GM19467 (cell line): ENCODE results near the gene NMUR1.
"Not testable (repeated sequence)": the region's sequence is repeated elsewhere in the genome, so short reads cannot be mapped to it uniquely, and the experiment has no call there.

Experiments used
- ATAC-seq: cut with Tn5 transposase; IDR thresholded peaks from one replicate; pipeline ENCODE4 v1.9.1; 2021; ENCODE audit warnings: mild to moderate bottlenecking, moderate library complexity; ENCODE audit not compliant: unreplicated experiment

Gene NMUR1

GRCh38 chr2:231530099-231531011, at the start of gene NMUR1:
NMUR1 (minus strand) TSS chr2:231530445; CDS start chr2:231530361, 84 bp downstream.
- no peak for ATAC-seq

GRCh38 chr2:231579560-231579959, 49.3 kb upstream of the NMUR1 start:
- no peak for ATAC-seq

GRCh38 chr2:231578655-231579054, 48.4 kb upstream of the NMUR1 start:
- ATAC-seq = not testable (repeated sequence)

DNA sequence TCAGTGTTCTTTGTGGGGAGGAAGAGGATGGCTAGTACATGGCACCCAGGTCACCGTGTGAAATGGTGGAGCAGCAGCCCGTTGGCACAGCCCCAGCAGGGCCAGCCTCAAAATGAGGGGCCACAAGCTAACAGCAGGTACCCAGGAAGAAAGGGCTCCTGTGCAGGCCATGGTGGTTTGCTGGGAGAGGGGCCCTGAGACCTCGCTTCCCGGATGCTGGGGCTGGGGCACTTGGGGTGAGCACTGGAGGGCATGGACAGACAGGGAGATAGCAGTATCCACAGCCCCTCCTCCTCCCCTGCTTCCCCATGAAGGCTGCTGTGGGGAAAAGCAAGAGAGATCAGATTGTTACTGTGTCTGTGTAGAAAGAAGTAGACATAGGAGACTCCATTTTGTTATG, 46.2 kb upstream of the NMUR1 start:
- ATAC-seq = no peak

DNA sequence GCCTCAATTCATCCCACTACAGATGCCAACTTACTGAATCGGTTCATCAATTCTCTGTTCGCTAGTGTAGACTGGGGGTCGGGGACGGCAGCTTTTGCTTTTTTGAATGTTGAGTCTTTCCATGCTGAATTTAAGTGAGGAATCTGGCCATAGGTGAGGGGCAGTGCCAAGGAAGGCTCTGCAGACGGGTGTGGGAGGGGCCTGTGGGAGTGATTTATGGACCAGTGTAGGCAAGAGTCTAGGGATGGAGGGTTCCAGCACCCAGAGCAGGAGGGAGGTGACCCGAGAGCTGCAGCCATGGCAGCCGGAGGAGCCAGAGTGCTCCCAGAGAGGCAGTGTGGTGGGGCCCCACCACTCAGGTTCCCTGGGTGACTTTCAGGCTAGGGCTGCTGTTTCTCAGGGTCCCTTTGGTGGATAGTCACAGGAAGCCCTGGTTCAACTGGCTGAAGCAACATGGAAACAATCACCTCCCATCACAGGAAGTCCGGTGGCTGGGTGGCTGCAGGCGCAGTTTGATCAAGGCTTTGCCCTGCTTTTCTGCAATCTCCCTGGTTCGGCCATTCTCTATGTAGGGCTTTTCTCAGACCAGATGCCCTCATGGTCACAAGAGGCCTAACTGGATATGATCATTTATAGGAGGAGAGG, 45.5 kb upstream of the NMUR1 start:
- no peak for ATAC-seq

GRCh38 chr2:231573698-231574421, 43.6 kb upstream of the NMUR1 start:
- ATAC-seq = no peak

- no peak for ATAC-seq
These were observed 42.9 kb upstream of the NMUR1 start for GRCh38 chr2:231573096-231573495.

- no peak for ATAC-seq
These were observed 41.5 kb upstream of the NMUR1 start for GRCh38 chr2:231571661-231572191.

- not testable (repeated sequence) for ATAC-seq
These were observed 40.7 kb upstream of the NMUR1 start for GRCh38 chr2:231570915-231571314.

DNA sequence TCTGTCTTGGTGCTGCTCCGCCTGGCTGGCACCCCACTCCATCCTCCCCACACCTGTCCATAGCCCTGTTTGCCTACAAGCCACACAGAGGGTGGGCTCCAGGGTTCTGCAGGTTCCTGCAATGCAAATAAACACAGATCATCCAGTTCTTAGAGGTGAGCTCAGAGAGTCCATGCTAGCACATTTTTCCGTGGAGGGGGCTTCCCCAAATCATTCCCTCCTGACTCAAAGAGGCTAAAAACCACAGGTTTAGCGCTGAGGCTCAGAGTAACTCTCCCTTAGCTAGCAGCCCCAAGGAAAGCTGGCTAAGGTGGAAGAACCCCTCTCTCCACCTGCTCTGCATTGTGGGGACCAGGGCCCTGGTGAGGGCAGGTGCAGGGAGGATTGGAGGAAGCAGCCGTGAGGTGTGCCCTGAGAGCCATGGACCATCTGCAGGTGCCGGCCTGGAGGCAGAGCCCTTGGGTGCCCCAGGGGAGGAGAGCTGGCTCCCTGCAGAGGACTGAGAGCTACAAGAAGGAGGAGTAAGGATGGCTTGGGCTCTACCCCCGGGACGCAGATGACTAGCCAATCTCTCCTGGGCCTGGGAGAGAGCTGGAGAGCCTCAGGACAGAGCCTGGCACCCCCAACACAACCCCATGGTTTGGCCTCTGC, 38.7 kb upstream of the NMUR1 start:
- no peak for ATAC-seq

DNA sequence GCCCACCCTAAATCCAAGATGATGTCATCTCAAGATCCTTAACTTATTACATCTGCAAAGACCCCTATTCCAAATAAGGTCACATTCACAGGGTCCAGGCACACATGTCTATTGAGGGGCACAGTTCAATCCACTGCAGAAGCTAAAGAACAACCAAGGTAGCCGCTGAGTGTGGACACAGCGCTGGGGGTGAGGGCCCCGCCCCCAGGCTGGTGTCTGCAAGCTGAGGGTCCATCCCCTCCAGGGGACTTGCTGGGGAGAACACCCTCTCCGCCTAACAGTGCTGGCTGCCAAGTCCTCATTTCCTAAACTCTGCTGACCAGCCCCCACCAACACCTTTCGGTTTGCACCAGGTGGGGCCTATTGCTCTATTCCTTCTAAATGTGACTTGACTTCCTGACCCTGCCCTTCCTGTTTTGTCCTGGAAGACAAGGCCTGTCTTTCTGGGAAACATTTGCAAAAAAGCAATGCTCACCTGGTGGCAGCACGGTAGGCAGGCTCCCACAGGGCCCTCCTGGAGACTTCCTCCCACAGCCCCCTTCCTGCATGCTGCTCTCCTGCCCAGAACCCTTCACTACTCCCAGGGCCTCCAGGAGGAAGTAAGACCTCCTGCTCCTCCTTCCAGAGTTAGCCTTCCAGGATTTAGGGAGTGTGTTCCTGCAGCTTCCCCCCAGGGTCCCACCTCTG, 38.0 kb upstream of the NMUR1 start:
- no peak for ATAC-seq

DNA sequence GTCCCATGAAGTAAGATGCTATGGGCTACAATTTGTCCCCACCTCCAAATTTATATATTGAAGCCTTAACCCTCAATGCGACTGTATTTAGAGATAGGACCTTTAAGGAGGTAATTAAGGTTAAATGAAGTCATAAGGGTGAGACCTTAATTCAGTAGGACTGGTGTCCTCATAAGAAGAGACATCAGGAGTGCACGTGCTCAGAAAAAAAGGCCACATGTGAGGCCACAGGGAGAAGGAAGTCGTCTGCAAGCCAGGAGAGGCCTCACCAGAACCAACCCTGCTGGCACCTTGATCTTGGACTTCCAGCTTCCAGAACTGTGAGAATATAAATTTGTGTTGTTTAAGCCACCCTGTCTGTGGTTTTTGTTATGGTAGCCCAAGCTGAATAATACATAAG, 36.9 kb upstream of the NMUR1 start:
- no peak for ATAC-seq

DNA sequence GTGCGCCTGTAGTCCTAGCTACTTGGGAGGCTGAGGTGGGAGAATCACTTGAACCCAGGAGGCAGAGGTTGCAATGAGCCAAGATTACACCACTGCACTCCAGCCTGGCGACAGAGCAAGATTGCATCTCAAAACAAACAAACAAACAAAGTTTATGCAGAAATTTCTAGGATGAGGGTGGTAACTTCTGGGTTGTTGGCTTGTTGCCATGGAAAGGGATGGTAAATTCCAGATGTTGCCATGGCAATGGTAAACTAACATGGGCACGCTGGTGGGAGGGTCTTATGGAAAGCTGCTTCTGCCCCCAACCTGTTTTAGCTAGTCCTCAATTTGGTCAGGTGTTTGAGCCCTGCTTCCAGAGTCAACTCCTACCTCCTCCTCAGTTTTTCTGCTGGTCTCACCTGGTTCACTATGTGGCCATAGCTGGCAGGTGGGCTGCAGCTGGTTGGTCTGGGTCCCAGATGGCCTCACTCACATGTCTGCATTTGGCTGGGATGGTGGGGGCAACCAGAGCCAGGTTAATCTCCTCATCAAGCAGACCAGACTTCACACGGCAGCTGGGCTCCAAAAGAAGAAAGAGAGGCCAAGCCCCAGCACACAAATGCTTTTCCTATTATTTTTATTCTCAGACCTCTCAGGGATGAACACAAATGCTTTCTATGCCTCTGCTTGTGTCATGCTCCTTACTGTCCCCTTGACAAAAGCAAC, 35.8 kb upstream of the NMUR1 start:
- no peak for ATAC-seq

GRCh38 chr2:231563378-231563961, 33.2 kb upstream of the NMUR1 start:
- no peak for ATAC-seq

DNA sequence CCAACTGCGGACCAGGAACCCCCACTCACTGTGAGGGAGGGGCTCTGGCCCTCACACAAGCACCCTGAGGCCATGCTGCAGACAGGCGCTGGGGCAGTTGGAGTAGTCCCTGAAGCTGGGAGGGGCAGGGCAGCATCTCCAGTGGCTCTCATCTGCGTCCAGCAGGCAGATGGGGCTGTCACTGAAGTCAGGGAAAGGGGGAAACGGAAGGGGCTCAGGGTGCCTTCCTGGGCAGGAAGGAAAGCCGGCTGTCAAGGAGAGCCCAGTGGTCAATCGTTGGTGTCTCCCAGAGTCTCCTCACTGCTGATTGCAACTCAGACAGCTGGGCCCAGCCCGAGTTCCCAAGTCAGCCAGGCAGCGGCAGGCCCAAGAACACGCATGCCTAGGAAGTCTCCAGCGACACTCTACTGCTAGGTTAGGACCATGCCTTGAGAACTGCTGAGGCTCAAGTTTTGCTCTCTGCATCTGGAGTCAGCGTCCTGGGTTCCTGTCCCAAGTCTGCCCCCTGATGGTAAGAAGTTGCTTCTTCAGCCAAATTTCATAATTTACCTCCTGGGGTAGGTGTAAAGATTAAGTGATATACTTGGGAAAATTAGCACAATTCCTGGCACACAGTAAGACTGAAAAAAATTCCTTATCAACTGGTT, 27.4 kb upstream of the NMUR1 start:
- peak; percentile 72 for ATAC-seq

DNA sequence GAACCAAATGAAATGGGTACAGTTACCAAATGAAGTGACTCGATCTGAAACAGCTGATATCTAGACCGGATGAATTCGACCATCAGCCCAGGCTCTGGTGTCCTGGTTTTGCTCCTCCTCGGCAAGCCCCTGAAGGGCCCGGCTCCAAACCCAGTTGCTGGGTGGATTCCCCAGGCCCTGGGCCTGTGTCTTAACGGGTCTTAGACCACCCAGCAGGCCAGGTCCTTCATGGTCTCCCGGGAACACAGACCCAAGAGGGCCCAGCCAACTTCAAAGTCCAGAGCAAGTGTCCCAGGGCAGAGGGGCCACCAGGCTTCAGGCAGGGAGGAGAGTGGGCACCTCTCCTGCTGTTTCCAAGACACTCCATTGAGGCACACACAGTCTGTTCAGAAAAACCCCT, 26.7 kb upstream of the NMUR1 start:
- no peak for ATAC-seq

DNA sequence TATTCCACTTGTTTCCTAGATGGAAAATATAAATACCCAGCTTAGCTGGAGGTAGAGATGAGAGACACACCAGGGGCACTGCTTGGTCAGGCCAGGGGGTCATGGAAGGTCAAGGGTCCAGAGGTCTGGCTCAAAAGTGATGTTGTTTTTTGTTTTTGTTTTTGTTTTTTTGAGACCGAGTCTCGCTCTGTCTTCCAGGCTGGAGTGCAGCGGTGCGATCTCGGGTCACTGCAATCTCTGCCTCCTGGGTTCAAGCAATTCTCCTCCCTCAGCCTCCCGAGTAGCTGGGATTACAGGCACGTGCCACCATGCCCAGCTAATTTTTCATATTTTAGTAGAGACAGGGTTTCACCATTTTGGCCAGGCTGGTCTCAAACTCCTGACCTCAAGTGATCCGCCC, 26.3 kb upstream of the NMUR1 start:
- not testable (repeated sequence) for ATAC-seq

GRCh38 chr2:231554748-231555545, 24.7 kb upstream of the NMUR1 start:
- ATAC-seq = no peak
